Lower leg skin (tissue), 4 donors: ENCODE data around the gene FSTL1. TPM values are rescaled to one million over a fixed set of nuclear protein-coding genes. Genes with fewer than 3 reads are reported as not detected.

Experiments used
- DNase-seq, 2 donors: peaks; one replicate each; pipeline ENCODE4 v3.0.0-alpha.2; 2019; ENCODE audit warnings: low spot score in 2 of 2
- H3K4me3 ChIP-seq: fragments of 200-600 bp; sonication (generic); 2 replicates; pipeline ENCODE4 v1.5.1; 2017; ENCODE audit warnings: mild to moderate bottlenecking, low read depth; ENCODE audit not compliant: poor library complexity, severe bottlenecking
- POLR2A ChIP-seq, 2 donors: fragments of 450-650 bp; IDR thresholded peaks; one replicate each; pipeline ENCODE4 v1.6.1; 2016 to 2017; ENCODE audit warnings: antibody characterized with exemption in 2 of 2, mild to moderate bottlenecking in 1 of 2, moderate library complexity in 1 of 2
- WGBS, 2 donors: methylation state at CpG; one replicate each; pipeline ENCODE4 v1.1.5; 2018; 5-methylcytosine and 5-hydroxymethylcytosine counted together
- intact Hi-C: fragments of 100-400 bp; cut with DNase I; formaldehyde crosslinking; loops from one replicate; pipeline ENCODE4 v1.15.0; 2023; ENCODE audit warnings: low total_unique reads
- total RNA-seq, 4 donors: library from RNA; depleted of rRNA; stranded (reverse); fragments of >200 nt; gene quantifications; one replicate each; pipeline ENCODE4 v1.1.0, GENCODE V29; 2016
- TF ChIP-seq, protein P1 (sequence below), 3 donors: fragments of 450-650 bp; IDR thresholded peaks; one replicate each; pipeline ENCODE4 v1.5.1; 2016; ENCODE audit warnings: antibody characterized with exemption in 3 of 3, mild to moderate bottlenecking in 3 of 3, moderate library complexity in 2 of 3

The FSTL1 gene
- total RNA-seq, 4 donors from 2014 or later, result 52.8 to 207 (median 104) TPM

DNA sequence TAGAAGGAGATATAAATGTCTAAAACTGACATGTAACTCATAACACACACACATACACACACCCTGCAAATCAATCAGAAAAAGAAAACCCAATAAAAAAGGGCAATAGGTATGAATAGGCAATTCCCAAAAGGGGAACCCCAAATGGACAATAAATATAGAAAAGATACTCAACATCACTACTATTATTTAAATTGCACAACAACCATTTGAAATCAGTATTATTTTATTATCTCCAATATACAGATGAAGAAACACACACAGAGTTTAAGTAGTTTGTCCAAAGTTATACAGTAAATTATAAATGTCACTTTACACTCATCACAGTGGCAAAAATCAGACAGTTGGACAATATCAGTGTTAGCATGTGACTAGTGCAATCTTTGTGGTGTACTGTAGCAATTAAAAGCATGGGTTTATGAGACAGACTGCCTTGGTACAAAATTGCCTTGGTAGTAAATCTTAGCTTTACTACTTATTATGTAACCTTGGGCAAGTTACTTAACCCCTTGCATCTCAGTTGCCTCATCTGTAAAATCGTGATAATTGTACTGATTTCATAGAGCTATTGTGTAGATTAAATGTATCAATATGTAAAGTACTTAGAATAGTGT lies 3.4 kb upstream of the FSTL1 start:
- 76% methylated on average over 1 of the region's 1 CpG for WGBS, 2 donors
- DNase-seq, result no peak
- intact Hi-C loops, result no loop called here
- no peak overlapping the region for H3K4me3 ChIP-seq
- TF ChIP-seq POLR2A (IDR thresholded peaks at IDR 0.05), result no peak
- TF ChIP-seq, protein P1, sequence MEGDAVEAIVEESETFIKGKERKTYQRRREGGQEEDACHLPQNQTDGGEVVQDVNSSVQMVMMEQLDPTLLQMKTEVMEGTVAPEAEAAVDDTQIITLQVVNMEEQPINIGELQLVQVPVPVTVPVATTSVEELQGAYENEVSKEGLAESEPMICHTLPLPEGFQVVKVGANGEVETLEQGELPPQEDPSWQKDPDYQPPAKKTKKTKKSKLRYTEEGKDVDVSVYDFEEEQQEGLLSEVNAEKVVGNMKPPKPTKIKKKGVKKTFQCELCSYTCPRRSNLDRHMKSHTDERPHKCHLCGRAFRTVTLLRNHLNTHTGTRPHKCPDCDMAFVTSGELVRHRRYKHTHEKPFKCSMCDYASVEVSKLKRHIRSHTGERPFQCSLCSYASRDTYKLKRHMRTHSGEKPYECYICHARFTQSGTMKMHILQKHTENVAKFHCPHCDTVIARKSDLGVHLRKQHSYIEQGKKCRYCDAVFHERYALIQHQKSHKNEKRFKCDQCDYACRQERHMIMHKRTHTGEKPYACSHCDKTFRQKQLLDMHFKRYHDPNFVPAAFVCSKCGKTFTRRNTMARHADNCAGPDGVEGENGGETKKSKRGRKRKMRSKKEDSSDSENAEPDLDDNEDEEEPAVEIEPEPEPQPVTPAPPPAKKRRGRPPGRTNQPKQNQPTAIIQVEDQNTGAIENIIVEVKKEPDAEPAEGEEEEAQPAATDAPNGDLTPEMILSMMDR (IDR thresholded peaks at IDR 0.05), result no peak

GRCh38 chr3:120452816-120453215 lies 2.0 kb upstream of the FSTL1 start:
- intact Hi-C loops, result no loop called here
- no peak for DNase-seq
- 86% methylated on average over 4 of the region's 4 CpGs for WGBS, 2 donors
- H3K4me3 ChIP-seq, result no peak overlapping the region
- TF ChIP-seq, protein P1 (IDR thresholded peaks at IDR 0.05), result no peak
- TF ChIP-seq POLR2A (IDR thresholded peaks at IDR 0.05), result no peak

- H3K4me3 ChIP-seq, result no peak overlapping the region
- no peak for DNase-seq
- no peak for TF ChIP-seq POLR2A (IDR thresholded peaks at IDR 0.05)
- TF ChIP-seq, protein P1 (IDR thresholded peaks at IDR 0.05), result no peak
- 83% methylated on average over 6 of the region's 6 CpGs for WGBS, 2 donors
- intact Hi-C loops, result no loop called here
Observed at GRCh38 chr3:120451806-120452205, 1.0 kb upstream of the FSTL1 start.

GRCh38 chr3:120451272-120451761 lies 525 bp upstream of the FSTL1 start:
- peak in 1 of 2 donors; percentile 88 for DNase-seq
- WGBS, 2 donors, result 16% methylated on average over 29 to 35 of the region's 35 CpGs
- intact Hi-C loops, result no loop called here
- H3K4me3 ChIP-seq, result peak overlapping the region; percentile 84
- TF ChIP-seq, protein P1 (IDR thresholded peaks at IDR 0.05), result no peak
- no peak for TF ChIP-seq POLR2A (IDR thresholded peaks at IDR 0.05)

DNA sequence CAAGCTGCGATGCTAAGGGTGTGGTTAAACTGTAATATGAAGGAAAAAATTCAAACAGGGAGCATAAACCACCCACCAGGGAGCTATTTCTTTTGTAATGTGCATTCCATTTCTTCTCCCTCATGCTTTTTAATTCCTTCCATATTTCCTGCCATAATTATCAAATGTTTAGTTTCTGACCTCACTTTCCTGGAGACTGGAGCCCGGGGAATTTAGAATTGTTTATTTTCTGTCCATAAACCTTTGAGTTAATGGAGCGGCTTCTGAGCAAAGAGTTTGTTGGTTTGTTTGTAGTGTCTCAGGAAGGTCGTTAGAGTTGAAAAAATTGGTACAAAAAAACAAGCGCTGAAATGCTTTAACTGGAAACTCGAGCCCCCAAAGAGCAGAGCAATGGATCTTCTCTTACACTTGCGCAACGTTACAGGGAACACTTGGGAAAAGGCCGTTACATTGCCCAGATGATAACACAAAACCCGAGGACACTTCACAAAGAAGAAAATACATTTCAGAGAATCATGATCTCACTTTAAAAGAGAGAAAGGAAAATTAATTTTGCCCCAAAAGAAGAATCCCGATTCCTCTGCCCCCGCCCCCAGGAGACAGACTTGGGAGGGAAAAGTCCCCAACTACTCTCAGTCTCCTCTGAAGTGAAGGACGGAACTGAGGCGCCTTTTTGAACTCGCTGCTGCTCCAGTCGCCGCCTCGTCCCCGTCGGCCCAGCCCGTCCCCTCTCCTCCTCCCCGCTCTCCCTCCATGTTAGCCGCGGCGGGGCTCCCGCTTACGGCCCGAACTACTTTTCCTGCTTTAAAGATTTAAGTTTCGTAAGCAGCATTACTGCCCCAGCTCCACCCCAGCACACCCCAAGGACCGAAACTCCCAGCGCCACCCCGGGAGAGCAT lies 842 bp downstream of the FSTL1 start:
- 2 to 3% methylated on average over 32 of the region's 32 CpGs for WGBS, 2 donors
- intact Hi-C loops, result no loop called here
- TF ChIP-seq POLR2A (IDR thresholded peaks at IDR 0.05), result no peak
- TF ChIP-seq, protein P1 (IDR thresholded peaks at IDR 0.05), result no peak
- DNase-seq, result peak; percentile 19 to 86
- H3K4me3 ChIP-seq, result peak overlapping the region; percentile 84
